PC-3 (cell line): ENCODE data around the gene STIL.
A peak's percentile ranks its signal among the peaks of the same experiment; 100 is the strongest.

Experiments
- EZH2 ChIP-seq: fragments of 300-600 bp; sonication (generic); IDR thresholded peaks from one replicate; pipeline ENCODE4 v1.6.1; 2017; ENCODE audit warnings: antibody characterized with exemption, mild to moderate bottlenecking, low read length; ENCODE audit not compliant: unreplicated experiment
- EZH2phosphoT487 ChIP-seq: fragments of 300-600 bp; sonication (generic); IDR thresholded peaks from 2 replicates; pipeline ENCODE4 v1.6.1; 2018; ENCODE audit warnings: mild to moderate bottlenecking, antibody characterized with exemption, low read length, borderline replicate concordance
- TF ChIP-seq, protein P1 (sequence below): fragments of 300-600 bp; sonication (generic); conservative IDR thresholded peaks from 2 replicates; pipeline ENCODE4 v1.5.1; 2017; ENCODE audit warnings: antibody characterized with exemption, low read depth, mild to moderate bottlenecking, low read length

DNA sequence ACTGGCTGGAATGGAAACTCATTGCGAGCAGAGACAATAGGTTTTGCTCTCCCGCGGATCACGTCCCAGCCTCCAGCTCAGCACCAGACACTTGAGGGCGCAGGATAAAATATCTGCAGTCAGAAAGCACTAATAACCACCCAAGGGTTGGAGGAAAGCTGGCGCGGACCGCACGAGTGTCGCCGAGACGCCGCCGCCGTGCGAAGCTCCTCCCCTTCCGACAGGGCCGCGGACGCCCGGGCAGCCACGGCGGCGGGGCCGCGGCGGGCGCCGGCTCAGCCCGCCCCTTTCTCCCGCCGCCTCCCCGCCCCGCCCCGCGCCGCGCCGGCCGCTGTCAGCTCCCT lies 19.6 kb upstream of the STIL start, which contains the start of gene CMPK1:
- TF ChIP-seq, protein P1, sequence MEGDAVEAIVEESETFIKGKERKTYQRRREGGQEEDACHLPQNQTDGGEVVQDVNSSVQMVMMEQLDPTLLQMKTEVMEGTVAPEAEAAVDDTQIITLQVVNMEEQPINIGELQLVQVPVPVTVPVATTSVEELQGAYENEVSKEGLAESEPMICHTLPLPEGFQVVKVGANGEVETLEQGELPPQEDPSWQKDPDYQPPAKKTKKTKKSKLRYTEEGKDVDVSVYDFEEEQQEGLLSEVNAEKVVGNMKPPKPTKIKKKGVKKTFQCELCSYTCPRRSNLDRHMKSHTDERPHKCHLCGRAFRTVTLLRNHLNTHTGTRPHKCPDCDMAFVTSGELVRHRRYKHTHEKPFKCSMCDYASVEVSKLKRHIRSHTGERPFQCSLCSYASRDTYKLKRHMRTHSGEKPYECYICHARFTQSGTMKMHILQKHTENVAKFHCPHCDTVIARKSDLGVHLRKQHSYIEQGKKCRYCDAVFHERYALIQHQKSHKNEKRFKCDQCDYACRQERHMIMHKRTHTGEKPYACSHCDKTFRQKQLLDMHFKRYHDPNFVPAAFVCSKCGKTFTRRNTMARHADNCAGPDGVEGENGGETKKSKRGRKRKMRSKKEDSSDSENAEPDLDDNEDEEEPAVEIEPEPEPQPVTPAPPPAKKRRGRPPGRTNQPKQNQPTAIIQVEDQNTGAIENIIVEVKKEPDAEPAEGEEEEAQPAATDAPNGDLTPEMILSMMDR: peak; percentile 32; the same call in 1 of the 2 replicates
- no peak for TF ChIP-seq EZH2phosphoT487
- no peak for TF ChIP-seq EZH2
